ENCODE results near the gene RND3.

The RND3 gene

GRCh38 chr2:150487537-150488429 is at the start of gene RND3:
Gene RND3, minus strand, starts transcription at chr2:150487667. Its CDS starts 250 bp downstream, at chr2:150487417.
- FAIRE-seq, result peak; percentile 43

GRCh38 chr2:150535176-150535575 is 47.7 kb upstream of the RND3 start:
- no peak for FAIRE-seq

GRCh38 chr2:150532879-150533278 is 45.4 kb upstream of the RND3 start:
- no peak for FAIRE-seq

- no peak for FAIRE-seq
Observed at GRCh38 chr2:150532020-150532419, 44.6 kb upstream of the RND3 start.

- FAIRE-seq, result no peak
Observed at GRCh38 chr2:150531591-150531990, 44.1 kb upstream of the RND3 start.

- no peak for FAIRE-seq
Observed at GRCh38 chr2:150530168-150530567, 42.7 kb upstream of the RND3 start.

- FAIRE-seq, result no peak
Observed at GRCh38 chr2:150528861-150529801, 41.7 kb upstream of the RND3 start.

- no peak for FAIRE-seq
Observed at GRCh38 chr2:150526827-150527226, 39.4 kb upstream of the RND3 start.

- no peak for FAIRE-seq
Observed at GRCh38 chr2:150526006-150526405, 38.5 kb upstream of the RND3 start.

GRCh38 chr2:150522269-150522668 is 34.8 kb upstream of the RND3 start:
- no peak for FAIRE-seq

- FAIRE-seq, result no peak
Observed at GRCh38 chr2:150520887-150521664, 33.6 kb upstream of the RND3 start.

GRCh38 chr2:150520033-150520432 is 32.6 kb upstream of the RND3 start:
- no peak for FAIRE-seq

GRCh38 chr2:150517951-150518680 is 30.6 kb upstream of the RND3 start:
- FAIRE-seq, result no peak

- no peak for FAIRE-seq
Observed at GRCh38 chr2:150513647-150514046, 26.2 kb upstream of the RND3 start.

- FAIRE-seq, result no peak
Observed at GRCh38 chr2:150508497-150509137, 21.1 kb upstream of the RND3 start.

- no peak for FAIRE-seq
Observed at GRCh38 chr2:150507071-150507470, 19.6 kb upstream of the RND3 start.

- FAIRE-seq, result no peak
Observed at GRCh38 chr2:150505178-150505577, 17.7 kb upstream of the RND3 start.

GRCh38 chr2:150495993-150496627 is 8.6 kb upstream of the RND3 start:
- no peak for FAIRE-seq

- no peak for FAIRE-seq
Observed at GRCh38 chr2:150495001-150495400, 7.5 kb upstream of the RND3 start.

- FAIRE-seq, result no peak
Observed at GRCh38 chr2:150494234-150494945, 6.9 kb upstream of the RND3 start.

Measured in A204.1 (cell line).